HG02981 (cell line): Measurements from ENCODE around the gene ENG.
"Not testable (repeated sequence)": the region's sequence is repeated elsewhere in the genome, so short reads cannot be mapped to it uniquely, and the experiment has no call there.

Experiments
- ATAC-seq: cut with Tn5 transposase; IDR thresholded peaks from one replicate; pipeline ENCODE4 v1.9.1; 2021; ENCODE audit warnings: mild to moderate bottlenecking, moderate library complexity; ENCODE audit not compliant: unreplicated experiment

Gene ENG

GRCh38 chr9:127796225-127796813, 58.1 kb downstream of the ENG start:
- ATAC-seq = no peak

DNA sequence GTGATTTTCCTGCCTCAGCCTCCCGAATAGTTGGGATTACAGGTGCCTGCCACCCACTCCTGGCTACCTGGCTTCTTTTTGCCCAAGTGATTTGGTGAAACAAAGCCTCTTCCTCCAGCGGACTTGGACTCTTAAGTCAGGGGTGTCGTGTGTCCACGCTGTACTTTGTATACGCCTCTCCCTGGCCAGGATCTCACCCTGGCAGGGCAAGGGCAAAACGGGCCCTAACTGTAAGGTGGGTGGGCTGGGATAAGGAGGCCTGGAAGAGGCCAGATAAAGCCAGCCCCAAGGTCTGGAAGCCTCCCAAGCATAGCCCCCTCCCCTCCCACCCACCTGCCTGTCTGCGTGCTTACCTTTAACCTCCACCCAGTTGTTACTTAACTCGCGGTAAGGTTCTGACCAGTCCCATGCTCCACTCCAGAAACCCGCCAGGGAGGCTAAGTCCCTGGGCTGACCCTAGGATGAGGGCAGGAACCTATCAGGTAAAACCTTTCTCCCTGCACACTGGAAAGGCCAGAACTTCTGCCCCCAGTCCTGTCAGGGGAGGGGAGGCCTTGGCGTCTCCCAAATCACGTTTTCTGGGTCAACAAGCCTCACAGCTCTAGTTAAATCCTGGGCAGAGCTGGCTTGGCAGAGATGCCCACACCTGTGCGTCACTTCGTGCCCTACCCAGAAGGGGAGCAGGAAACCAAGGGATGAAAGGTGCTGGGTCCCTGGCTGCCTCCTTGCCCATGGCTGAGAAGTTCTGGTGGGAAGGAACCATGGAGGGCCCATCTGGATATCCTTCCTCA, 60.3 kb downstream of the ENG start:
- ATAC-seq = no peak

GRCh38 chr9:127793093-127793708, 61.3 kb downstream of the ENG start:
- ATAC-seq = no peak

DNA sequence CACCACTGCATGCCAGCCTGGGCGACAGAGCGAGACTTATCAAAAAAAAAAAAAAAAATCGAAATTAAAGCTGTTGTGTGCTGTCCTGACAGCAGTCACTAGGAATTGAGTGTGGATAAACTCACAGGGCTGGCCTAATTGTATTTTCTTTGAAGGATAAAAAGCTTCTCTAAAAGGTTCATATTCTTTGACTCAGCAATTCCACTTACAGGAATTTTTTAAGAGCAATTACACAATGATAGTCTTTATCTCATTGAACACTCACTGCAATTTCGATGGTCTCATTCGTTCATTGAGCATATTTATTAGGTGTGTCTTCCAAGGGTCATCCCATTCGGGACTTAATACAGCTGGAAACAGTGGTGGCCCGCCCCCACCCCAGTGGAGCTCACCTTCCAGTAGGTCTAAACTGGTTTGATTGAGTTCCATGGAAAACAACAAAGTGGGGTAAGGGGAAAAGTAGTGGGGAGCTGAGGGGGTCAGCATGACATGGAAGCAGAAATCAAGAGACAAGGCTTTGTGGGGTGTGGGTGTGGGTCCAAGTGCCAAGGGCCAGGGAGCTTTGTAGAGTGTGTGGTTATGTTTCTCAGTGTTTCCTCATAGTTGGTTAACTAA, 61.9 kb downstream of the ENG start:
- no peak for ATAC-seq

- ATAC-seq = no peak
Measured at GRCh38 chr9:127791085-127791484, 63.4 kb downstream of the ENG start.

- no peak for ATAC-seq
Measured at GRCh38 chr9:127790094-127790855, 64.2 kb downstream of the ENG start.

DNA sequence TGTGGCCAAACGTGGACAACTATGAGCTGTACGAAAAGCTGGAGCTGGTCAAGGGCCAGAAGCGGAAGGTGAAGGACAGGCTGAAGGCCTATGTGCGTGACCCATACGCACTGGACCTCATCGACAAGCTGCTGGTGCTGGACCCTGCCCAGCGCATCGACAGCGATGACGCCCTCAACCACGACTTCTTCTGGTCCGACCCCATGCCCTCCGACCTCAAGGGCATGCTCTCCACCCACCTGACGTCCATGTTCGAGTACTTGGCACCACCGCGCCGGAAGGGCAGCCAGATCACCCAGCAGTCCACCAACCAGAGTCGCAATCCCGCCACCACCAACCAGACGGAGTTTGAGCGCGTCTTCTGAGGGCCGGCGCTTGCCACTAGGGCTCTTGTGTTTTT, 65.3 kb downstream of the ENG start:
- ATAC-seq = no peak

- no peak for ATAC-seq
Measured at GRCh38 chr9:127788337-127789011, 66.0 kb downstream of the ENG start.

- ATAC-seq = no peak
Measured at GRCh38 chr9:127786773-127787104, 67.7 kb downstream of the ENG start.

- peak; percentile 53 for ATAC-seq
Measured at GRCh38 chr9:127785933-127786772, 68.3 kb downstream of the ENG start, which contains the start of gene CDK9. Gene CDK9 (plus strand): TSS chr9:127786034. CDS start chr9:127786149, 115 bp downstream.

DNA sequence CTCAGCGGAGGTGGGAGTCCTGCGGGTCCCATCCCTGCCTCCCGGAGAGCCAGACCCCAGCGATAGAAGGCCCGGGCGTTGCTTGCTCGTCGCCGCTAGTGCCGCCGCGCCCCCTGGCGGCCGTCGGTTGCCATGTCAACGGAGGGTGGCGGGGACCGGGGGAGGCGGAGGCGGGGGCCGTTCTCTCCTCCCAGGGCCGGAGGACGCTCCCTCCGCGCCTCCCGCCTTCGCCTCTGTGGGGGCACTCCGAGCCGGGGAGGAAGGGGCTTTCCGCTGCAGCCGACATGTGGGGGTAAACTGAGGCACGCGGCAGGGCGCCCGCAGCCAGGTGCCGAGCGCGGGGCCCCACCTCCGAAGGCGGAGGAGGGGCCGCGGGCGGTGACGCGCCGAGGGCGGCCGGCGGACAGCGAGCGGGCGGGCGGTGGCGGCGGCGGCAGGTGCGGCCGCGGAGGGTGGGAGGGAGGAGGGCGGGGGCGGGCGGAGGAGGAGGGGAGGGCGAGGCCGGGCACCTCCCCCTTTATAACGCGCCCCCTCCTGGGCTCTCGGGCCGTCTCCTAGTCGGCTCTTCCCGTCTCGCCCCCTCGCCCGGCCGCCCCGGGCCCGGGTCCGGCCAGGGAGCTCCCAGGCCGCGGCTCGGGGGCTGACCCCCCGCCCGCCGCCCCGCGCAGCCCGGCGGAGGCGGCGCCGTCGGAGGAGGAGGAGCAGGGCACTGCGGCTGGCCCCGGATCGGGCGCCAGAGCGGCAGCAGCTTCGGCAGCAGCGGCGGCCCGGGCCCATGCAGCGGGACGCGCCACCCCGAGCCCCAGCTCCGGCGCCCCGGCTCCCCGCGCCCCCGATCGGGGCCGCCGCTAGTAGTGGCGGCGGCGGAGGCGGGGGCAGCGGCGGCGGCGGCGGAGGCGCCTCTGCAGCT, 69.2 kb downstream of the ENG start:
- peak; percentile 41 for ATAC-seq

- no peak for ATAC-seq
Measured at GRCh38 chr9:127783111-127784008, 71.1 kb downstream of the ENG start.

DNA sequence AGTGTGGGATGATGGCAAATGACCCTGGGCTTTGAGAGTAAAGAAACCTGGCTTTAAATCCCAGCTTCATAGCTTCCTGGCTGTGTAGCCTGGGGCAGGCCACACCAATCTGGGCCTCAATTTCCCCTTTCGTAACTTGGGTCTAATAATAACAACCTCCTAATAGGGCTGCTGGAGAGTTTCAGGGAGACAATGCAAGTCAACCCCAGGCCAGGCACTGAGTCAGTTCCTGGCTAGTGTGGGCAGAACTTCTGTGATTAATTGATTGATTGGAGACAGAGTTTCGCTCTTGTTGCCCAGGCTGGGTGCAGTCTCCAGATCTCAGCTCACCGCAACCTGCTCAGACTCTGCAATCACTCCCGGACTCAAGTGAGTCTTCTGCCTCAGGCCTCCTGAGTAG, 72.7 kb downstream of the ENG start:
- no peak for ATAC-seq

DNA sequence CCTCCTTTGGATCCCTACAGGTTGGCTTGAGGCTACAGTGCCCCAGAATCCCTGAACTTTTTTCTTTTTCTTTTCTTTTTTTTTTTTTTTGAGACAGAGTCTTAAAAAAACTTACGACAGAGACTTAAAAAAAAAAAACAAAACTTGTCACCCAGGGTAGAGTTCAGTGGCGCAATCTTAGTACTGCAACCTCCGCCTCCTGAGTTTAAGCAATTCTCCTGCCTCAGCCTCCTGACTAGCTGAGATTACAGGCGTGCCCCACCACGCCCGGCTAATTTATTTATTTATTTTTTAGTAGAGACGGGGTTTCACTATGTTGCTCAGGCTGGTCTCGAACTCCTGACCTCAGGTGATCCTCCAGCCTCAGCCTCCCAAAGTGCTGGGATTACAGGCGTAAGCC, 73.5 kb downstream of the ENG start:
- not testable (repeated sequence) for ATAC-seq

GRCh38 chr9:127780126-127780885, 74.2 kb downstream of the ENG start:
- no peak for ATAC-seq

GRCh38 chr9:127779136-127779981, 75.1 kb downstream of the ENG start:
- ATAC-seq = peak; percentile 37
